SH-SY5Y (cell line): ENCODE results near the gene HNRNPR.

Experiments used
- GATA2 ChIP-seq: IDR thresholded peaks from 2 replicates; pipeline ENCODE4 v1.6.1; 2011; ENCODE audit warnings: mild to moderate bottlenecking, low read depth, low read length
- GATA3 ChIP-seq: IDR thresholded peaks from 2 replicates; pipeline ENCODE4 v1.6.1; 2011; ENCODE audit warnings: low read depth, mild to moderate bottlenecking, low read length, moderate library complexity

DNA sequence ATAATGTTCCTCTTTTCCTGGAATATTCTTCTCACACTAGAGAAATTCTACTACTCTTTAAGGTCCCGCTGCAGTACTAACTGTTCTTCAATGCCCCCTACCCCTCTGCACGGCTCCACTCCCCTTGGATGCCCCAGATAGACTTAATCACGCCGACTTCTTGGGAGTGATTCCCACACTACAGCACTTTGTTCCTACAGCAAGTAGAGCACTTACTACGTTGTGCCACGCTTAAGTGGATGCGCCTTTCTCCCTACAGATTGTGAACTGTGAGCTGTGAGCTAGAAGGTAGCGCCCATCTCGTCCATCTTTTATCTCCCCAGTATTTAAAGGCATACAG lies 23.3 kb upstream of the HNRNPR start:
- no peak for TF ChIP-seq GATA2
- TF ChIP-seq GATA3, result no peak
